Middle frontal gyrus (tissue), 1 donor: Measurements from ENCODE around the gene LMAN1L.

Source experiments
- DNase-seq: peaks from one replicate; pipeline ENCODE4 v3.0.0-alpha.2; 2015; ENCODE audit warnings: low spot score; ENCODE audit errors: extremely low spot score

LMAN1L gene

DNA sequence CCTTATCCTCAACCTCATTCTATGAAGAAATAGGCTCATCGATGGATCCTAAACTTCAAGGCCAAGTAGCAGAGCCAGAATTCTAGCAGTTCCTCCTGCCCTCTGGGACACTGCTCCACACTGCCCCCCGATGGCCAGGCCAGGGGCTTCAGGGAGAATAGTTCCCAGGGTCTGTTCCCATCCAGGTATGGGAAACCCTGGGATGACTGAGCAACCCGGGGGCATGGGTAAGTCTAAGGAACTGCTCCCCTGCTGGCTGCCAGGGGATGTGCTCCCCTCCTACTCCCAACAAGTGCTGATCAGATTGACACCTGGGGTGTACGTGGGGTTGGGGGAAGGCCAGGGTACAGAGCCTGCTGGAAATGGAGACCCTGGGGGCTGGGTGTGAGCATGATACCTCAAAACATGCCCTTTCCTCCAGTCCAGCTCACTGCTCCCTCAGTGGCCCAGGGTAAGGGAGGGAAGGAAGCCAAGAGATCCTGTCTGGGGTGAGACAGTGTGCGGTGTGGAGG is 22.7 kb downstream of the LMAN1L start:
- no peak for DNase-seq

DNA sequence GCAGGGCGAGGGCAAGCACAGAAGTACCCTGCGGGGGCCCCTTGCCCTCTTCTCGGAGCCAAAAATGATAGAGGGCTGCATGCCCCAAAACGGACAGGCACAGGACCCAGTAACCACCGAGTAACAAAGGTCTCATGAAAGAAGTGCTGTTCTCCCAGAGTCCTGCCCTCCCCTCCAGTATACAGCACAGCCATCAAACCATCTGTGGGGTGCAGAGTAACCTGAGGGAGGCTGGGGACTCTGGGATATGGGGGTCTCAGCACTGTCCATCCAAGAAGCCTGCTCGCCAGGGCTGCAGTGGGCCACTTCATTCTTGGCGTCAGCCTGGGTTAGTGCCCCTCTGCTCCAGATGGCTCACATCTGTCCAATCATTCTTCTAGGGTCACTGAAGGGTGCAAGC is 24.2 kb downstream of the LMAN1L start:
- no peak for DNase-seq

DNA sequence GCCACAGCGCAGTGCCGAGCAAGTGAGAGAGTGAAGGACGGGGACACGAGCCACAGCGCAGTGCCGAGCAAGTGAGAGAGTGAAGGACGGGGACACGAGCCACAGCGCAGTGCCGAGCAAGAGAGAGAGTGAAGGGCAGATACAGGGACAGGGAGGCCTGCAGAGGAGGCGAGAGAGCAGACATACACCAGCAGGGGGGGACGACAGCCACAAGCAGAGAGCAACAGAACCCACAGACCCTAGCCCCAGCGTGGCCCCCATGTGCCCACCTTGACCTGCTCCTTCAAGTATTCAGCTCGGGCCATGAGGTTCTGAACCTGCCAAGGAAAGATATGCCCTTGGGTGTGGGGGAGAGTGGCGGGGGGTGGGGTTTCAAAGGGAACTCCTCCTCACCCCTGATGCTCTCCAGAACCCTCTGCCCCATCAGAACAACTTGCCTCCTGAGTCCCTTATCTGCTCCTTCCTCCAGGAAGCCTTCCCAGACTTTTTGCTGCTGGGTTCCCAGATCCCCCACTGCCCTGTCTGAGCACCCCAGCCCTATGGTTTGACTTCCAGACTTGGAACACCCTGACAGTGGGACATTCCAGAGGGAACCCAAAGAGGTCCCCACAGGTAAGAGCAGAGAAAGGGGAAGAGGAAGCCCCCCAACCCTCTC is 25.0 kb downstream of the LMAN1L start:
- no peak for DNase-seq

DNA sequence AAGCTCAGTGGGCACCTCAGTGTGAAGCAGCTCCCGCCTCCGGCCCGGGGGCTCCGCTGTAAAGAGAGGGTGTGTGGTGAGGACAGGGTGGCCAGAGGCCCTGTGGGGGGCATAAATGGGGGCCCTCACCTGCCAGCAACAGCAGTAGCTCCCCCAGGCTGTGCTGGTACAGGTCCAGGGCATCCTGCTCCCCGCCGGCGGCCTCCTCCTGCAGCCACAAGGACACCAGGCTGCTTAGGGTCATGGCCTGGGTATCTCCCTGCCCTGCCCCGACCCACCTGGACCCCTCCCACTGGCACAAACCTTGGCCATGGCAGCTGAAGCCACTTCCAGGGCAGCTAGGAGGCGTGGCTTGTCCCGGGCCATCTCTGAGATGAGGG is 25.5 kb downstream of the LMAN1L start:
- DNase-seq, result no peak

DNA sequence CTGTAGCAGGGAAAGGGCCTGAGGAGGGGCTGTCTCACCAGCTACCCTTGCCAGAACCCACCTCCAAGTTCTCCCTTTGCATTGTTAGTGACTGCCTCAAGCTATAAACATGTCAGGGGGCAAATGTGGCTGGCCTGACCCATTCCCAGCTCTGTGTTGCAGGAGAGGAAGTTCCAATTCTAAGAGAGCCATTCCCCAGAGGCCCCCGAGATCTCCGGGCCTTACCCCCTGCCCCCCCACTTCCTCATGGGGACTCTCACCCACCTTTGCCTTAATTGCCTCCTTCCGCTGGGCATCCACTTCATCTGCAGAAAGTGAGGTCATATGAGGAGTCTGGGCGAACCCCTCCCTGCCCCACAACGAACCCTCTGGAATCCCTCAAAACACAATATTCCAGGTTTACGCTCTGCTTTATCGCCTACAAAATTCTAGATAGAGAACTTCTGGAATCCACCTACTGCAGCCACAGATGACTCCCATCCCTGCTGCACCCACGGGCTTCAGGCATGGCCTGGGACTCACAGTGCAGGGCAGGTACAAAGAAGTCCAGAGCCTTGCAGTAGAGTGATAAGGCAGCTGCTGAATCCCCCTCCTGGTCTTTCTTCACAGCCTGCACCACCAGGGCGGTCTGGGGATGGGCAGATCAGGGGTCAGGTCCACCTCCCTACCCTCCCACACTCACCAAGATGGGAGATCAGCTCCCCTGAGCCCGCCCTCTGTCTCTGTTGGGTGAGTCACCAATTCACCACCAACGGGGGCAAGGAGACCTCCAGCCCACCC is 26.3 kb downstream of the LMAN1L start:
- no peak for DNase-seq

DNA sequence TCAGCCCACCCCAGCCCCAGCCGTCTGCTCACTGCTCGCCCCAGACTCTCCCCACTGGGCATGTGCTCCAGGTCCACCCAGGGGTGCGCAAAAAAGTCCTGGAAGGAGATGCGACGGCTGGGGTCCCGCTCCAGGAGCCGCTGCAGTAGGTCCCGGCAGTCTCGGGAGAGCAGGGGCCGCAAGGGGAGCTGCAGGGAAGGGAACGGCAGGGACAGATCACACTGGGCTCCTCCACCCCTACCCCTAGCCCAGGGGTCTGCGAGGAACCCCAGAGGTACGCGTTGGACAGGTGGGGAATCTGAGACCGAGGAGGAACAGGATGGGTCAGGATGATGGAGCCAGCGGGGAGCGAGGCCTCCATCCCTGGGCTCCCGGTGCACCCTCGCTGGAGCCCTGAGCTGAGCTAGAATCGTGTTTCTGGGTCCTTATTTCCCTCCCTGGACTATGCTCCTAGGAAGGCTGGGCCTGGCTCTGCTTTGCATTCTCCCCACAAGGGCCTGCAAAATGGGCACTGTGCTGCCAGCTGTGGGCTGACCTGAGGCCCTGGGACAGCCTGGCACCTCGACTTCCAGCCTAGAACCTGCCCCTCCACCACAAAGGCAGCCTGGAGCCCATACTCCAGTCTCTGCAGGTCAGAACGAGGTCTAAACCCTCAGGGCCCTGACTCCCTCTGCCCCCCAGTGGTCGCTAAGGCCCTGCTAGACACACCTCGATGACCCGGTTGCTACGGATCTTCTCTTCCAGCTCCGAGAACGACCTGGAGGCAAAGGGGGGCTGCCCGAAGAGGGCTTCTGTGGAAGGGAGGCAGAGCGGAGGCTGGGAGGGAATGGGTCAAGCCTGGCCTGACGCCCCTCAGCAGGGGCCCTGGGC is 27.1 kb downstream of the LMAN1L start:
- DNase-seq, result no peak

DNA sequence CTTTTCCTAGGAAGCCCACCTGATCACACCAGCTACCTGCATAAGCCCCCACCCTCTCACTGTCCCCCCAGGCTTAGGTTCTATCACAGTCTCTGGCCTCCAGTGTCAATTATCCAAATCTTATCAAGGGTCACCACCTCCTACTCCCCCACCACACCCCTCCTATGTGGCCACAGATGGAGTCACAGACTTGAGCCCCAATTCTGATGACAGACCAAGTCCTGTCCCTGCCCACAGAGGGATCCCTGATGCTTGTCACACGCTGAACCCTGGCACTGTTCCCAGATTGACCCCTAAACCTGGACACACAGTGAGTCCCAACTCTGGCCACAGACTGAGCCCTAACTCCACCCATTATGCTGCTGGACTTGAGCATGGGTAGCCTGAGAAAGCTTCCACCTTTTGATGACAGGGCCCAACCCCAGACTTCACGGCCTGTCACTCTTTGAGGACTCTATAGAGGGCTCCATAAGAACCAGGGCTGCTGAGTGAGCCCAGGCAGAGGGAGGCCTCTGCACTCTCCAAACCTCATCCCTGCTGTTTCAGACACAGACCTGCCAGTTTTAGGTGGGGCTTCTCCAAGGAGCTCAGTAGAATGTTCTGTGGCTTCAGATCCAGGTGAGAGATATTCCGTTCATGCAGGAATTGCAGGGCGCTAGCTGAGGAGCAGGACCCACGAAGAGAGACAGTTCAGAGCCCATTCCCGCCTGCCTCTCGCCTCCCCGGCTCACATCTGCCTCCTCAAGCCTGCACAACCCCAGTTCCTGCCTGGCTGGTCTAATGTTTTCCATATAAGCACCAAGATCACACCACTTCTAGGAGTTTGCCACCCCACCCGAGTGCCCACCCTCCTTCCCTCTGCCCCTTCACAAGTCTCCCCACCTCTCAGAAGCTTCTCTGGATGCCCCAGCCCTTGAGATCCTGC is 28.5 kb downstream of the LMAN1L start:
- DNase-seq, result no peak

DNA sequence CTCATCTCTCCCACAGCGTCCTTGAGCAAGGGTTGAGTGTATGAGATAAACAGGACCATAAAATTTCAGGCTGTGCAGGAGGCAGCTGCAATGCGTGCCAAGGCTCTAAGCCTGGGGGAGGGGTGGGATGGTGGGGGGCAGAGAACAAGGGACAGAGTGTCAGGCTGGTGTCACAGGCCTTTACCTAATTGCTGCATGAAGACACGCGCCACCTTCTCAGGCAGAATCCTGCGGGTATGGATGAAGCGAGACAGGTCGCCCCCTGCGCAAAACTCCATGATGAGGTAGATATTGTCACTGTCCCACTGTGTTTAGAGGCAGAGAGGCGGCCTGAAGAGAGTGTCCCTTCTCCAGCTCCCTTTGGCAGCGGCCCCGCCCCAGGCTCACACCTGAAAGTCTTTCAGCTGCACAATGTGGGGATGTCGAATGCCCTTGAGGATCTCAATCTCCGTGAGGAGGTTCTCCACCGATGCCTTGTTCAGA is 29.3 kb downstream of the LMAN1L start:
- DNase-seq, result no peak

DNA sequence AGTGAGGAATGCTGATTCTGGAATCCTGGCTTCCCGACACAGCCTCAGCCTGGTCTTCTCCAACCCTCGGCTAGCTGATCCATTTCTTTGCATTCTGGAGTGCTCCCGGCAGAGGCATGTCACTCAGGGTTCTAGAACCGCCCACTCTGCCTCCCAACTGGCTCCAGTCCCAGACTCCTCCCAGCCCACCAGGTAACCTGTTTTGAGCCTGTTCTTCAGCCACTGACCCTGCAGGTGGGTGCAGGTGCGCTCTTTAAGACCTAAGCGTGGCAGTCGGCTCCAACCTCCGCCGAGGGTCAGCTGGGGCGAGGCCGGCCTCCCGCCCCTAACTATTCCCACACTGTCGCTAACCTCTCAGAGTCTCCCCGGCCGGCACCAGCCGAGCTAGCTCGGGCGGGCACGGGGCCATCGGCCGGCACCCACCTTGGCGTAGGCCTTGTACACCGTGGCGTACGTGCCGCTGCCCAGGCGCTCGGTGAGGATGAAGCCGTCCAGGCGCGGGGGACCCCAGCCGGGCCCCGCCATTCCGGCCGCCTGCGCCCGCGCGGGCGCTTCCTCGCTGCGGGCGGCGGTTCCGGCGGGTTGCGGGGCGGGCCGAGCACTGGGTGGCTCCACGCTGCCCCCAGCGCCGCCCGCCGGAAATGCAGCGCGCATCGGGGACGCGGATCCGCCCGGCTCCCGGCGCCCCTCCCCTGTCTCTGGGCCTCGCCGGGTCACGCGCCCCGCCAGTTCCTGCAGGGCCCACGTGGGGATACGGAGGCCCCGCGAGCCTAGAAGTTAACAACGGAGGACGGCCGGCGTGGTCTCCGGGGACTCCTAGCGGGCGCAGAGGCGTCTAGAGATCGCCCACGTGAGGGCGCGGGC is 30.2 kb downstream of the LMAN1L start, which contains the start of gene ULK3:
Gene ULK3 (minus strand): TSS at position 576 of the 864 bp plus-strand sequence. CDS start 51 bp downstream, at position 525.
- peak; percentile 89 for DNase-seq

DNA sequence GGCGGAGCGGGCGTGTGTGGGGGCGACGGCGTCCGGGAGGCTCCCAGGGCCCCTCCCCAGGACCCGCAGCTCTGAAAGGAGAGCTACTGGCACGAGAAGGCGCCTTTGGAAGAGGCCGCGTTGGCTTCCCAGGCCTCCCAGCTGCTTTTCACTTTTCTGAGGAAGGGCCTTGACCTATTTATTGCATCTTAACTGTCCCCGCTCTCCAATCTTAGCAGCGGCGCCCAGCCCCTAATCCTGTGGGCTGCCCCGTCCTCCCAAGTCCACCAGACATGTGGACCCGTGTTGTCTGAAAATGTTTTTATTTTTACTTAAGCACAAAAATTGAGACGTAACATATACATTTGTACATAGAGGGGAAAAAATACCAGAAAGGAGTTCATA is 30.8 kb downstream of the LMAN1L start:
- no peak for DNase-seq

DNA sequence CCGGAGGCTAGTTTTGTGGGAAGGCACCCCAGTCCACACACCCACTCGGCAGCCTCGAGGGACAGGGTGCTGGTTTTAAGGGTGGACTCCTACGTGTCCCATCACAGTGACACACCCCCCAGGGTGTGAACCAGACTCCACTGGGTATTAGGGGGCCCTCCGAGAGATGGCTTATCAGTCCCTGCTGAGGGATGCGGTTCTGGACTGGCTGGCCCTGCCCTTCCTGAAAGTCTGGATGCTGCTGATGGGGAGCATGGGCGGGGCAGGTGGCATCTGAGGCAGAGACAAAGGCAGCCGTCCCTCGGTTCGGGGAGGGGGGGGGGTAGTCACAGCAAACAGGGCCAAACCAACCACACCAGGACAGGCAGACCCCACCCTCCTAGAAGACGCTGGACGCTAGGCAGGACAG is 31.3 kb downstream of the LMAN1L start:
- no peak for DNase-seq

DNA sequence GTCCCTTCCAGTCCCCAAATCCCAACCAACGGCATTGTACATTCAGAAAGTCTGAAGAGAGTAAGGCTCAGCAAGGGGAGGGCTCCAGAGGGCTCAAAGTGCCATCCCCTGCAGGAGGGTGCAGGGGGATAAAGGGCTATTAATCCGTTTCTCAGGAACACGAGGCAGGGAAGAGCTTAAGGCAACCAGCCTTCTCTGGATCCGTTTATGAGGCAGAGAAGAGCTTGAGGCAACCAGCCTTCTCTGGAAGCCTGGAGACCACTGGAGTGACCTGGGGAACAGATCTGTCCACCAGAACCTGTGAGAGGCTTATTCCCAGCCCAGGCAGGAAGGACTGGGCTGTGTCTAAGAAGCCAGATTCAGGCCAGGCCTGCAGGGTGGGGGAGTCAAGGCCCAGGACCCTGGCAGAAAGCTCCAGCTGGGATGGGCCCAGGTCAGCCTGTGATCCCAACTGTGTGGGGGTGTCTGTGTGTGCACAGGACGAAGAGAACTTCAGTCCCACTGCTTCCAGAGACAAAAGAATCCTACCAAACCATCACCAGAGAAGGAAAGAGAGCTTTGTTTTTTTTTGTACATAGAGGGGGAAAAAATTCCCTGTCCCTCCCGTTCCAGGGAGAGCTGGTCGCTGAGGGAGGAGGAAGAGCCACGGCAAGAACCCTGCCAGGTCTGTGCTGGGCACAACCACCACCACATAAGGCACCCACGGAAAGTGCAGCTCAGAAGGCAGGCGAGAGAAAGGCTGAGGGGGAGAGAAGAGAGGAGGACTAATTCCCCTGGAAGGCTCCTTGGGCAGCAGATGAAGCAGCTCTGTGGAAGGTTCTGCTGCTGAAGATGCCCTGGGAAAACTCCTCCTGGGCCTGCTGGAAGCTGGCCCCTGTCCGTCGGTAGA is 31.9 kb downstream of the LMAN1L start:
- DNase-seq, result no peak

DNA sequence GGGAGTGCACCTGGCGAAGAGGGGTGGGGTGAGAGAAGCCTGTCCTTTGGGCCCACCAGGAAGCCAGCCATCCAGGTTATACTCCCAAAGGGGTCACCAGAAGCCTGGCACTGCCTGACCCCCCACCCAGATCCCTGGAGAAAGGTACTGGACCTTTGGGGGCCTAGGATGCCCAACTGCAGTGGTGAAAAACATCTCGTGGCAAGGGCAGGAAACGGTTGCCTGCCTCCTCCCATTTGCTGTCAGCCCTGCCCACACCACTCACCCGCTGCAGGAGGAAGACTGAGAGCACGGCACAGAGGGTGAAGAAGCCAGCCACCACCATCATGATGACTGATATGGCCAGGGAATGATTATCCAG is 32.6 kb downstream of the LMAN1L start:
- no peak for DNase-seq

DNA sequence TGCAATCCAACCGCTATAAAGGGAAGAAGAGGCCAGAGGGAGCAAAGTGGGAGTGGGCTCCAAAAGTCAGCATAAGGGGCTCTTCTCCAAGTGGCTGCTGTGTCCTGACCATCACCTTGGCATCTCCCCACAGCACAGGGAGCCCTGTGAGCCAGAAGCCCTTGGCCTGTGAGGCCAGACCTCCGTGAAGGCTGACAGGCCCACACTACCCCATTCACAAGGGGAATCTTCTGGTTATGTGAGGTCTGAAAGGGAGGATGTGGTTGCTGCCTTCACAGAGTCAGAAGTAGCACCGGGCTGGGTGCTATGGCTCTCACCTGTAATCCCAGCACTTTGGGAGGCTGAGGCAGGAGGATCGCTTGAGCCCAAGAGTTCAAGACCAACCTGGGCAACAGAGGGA is 32.9 kb downstream of the LMAN1L start:
- no peak for DNase-seq

DNA sequence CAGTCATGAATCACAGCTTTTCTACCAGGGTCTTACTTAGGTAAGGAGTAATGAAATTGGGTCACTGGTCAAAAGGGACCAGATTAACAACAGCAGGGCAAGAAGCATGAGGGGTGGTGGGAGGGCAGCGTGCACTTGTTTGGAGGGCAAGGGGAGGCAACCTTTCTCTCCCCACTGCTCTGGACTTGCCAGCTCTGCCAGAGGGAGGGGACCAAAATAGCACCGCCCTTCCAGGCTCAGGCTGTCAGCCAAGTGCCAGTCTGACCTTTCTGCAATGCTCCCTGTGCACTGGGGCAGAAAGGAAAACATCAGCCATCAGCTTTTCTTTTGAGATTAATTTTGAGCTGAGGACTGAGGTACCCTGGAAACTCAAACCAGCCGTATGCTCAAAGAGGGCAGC is 34.8 kb downstream of the LMAN1L start:
- no peak for DNase-seq

DNA sequence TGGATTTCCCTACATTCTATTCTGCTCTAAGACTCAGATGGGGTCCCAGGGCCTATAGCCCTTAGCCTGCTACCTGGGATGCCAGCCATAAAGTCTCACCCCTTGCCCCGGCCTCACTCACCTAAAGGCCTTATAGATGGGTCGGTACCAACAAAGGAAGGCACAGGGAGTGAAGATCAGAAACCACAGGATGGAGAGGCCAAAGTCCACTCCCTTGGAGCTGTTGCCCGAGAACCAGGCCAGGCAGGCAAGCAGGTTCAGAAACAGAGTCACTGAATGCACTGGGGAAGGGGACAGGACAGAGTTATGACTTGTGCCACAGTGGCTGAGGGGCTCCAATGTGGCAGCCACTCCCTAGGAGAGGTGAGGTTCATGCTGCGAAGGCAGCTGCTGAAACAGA is 37.8 kb downstream of the LMAN1L start:
- DNase-seq, result no peak

DNA sequence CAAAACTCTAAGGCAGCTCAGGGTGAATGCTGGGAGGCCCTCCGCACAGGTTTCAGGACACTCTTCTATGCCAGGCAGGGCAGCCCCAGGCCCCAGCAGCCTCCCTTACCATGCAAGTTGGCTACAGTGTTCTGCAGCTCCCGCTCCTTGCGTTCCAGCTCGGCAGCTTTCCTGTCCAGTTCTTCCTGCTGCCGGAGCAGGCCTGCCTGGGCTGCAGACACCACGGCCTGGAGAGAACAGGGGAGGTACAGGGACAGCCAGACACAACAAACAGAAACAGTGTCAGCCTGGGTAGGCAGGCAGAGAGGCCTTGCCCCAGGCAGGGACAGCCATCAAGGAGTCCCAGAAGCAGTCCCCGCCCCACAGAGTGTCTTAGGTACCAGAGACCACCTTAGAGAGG is 39.3 kb downstream of the LMAN1L start:
- no peak for DNase-seq

DNA sequence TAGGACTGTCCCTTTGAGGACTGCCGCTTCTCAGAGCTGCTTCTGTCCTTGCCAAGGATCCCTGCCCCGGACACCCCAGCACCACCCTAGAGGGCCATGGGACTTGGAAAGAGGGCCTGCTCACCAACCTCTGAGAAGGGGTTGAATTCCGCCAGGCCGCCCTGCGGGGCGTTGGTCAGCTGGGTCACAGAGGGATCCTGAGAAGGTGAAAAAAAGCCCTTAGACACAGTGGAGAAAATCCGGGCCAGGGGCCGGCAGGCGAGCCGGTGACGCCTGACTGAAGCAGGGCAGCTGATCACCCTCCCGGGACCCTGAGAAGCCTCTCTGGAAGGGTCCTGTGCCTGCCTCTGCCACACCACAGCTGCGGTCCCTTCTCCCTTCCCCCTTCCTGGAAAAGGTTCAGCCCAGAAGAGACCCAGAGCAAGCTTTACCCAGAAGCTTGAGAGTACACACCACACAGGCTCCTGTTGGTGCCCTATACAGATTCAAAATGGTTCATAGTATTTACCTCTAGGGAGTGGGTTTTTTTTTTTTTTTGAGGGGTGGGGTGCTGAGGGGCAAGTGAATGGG is 41.9 kb downstream of the LMAN1L start:
- no peak for DNase-seq
